ENCODE data around the gene DOCK4.

The DOCK4 gene

GRCh38 chr7:111678281-111678680 is 527.9 kb downstream of the DOCK4 start:
- H3K9ac ChIP-seq (ENCODE audit: low read length): no peak overlapping the region
- no peaks in the 10 kb centered on the region for H3K79me2 ChIP-seq (ENCODE audit: insufficient read depth, low read length)
- no peaks in the 10 kb centered on the region for H3K9me3 ChIP-seq (ENCODE audit: insufficient read depth, low read length)
- H4K20me1 ChIP-seq (ENCODE audit: low read depth, low read length): no peaks in the 10 kb centered on the region
- TF ChIP-seq EZH2phosphoT487 (conservative IDR thresholded peaks at IDR 0.05; ENCODE audit: low read length) (no peak), CTCF (IDR thresholded peaks at IDR 0.05; ENCODE audit: insufficient read depth, low read length, poor library complexity, severe bottlenecking) (no peak)
- H3K27me3 ChIP-seq (ENCODE audit: low read length): no peaks in the 10 kb centered on the region
- H3K27ac ChIP-seq (ENCODE audit: low read depth, low read length): no peak overlapping the region
- no peak overlapping the region for H2AFZ ChIP-seq (ENCODE audit: low read depth, low read length, severe bottlenecking)
- H3F3A ChIP-seq (ENCODE audit: insufficient read depth): no peaks in the 10 kb centered on the region
- no peaks in the 10 kb centered on the region for H3K9me2 ChIP-seq (replicated peaks; ENCODE audit: insufficient read depth, low read length)
- no peak overlapping the region for H3K4me3 ChIP-seq (ENCODE audit: insufficient read depth, low read length, poor library complexity, severe bottlenecking)
- H3K36me3 ChIP-seq (ENCODE audit: low read length): no peaks in the 10 kb centered on the region
- no peak overlapping the region for H3K4me2 ChIP-seq (ENCODE audit: low read depth, low read length, poor library complexity, severe bottlenecking)

GRCh38 chr7:111677848-111678247 is 528.4 kb downstream of the DOCK4 start:
- Histone ChIP-seq H3K9ac (ENCODE audit: low read length) (no peak overlapping the region), H3K4me3 (ENCODE audit: insufficient read depth, low read length, poor library complexity, severe bottlenecking) (no peak overlapping the region), H3K27me3 (ENCODE audit: low read length) (no peaks in the 10 kb centered on the region), H3K4me2 (ENCODE audit: low read depth, low read length, poor library complexity, severe bottlenecking) (no peak overlapping the region), H3K27ac (ENCODE audit: low read depth, low read length) (no peak overlapping the region), H3K9me2 (replicated peaks; ENCODE audit: insufficient read depth, low read length) (no peaks in the 10 kb centered on the region), H3F3A (ENCODE audit: insufficient read depth) (no peaks in the 10 kb centered on the region), H3K79me2 (ENCODE audit: insufficient read depth, low read length) (no peaks in the 10 kb centered on the region), H2AFZ (ENCODE audit: low read depth, low read length, severe bottlenecking) (no peak overlapping the region), H4K20me1 (ENCODE audit: low read depth, low read length) (no peaks in the 10 kb centered on the region), H3K36me3 (ENCODE audit: low read length) (no peaks in the 10 kb centered on the region), H3K9me3 (ENCODE audit: insufficient read depth, low read length) (no peaks in the 10 kb centered on the region)
- TF ChIP-seq EZH2phosphoT487 (conservative IDR thresholded peaks at IDR 0.05; ENCODE audit: low read length): no peak
- TF ChIP-seq CTCF (IDR thresholded peaks at IDR 0.05; ENCODE audit: insufficient read depth, low read length, poor library complexity, severe bottlenecking): no peak

- Histone ChIP-seq H3K27ac (ENCODE audit: low read depth, low read length) (no peak overlapping the region), H3K4me2 (ENCODE audit: low read depth, low read length, poor library complexity, severe bottlenecking) (no peak overlapping the region), H3K79me2 (ENCODE audit: insufficient read depth, low read length) (no peaks in the 10 kb centered on the region), H3K36me3 (ENCODE audit: low read length) (no peaks in the 10 kb centered on the region), H3K9ac (ENCODE audit: low read length) (no peak overlapping the region), H3K27me3 (ENCODE audit: low read length) (no peaks in the 10 kb centered on the region), H3F3A (ENCODE audit: insufficient read depth) (no peaks in the 10 kb centered on the region), H2AFZ (ENCODE audit: low read depth, low read length, severe bottlenecking) (no peak overlapping the region), H3K9me3 (ENCODE audit: insufficient read depth, low read length) (no peaks in the 10 kb centered on the region), H4K20me1 (ENCODE audit: low read depth, low read length) (no peaks in the 10 kb centered on the region), H3K4me3 (ENCODE audit: insufficient read depth, low read length, poor library complexity, severe bottlenecking) (no peak overlapping the region), H3K9me2 (replicated peaks; ENCODE audit: insufficient read depth, low read length) (no peaks in the 10 kb centered on the region)
- no peak for TF ChIP-seq EZH2phosphoT487 (conservative IDR thresholded peaks at IDR 0.05; ENCODE audit: low read length)
- TF ChIP-seq CTCF (IDR thresholded peaks at IDR 0.05; ENCODE audit: insufficient read depth, low read length, poor library complexity, severe bottlenecking): no peak
Observed at GRCh38 chr7:111676811-111677210, 529.4 kb downstream of the DOCK4 start.
